Calu3 (cell line): ENCODE measurements around the gene NDUFA6. TPM values are rescaled to one million over a fixed set of nuclear protein-coding genes. Genes with fewer than 3 reads are reported as not detected.

Experiments
- BruUV-seq: library from RNA; stranded (reverse); fragments of 400-500 nt; replicated peaks from 2 replicates; lab custom pipeline; 2021; lab: Mats Ljungman, UMichigan
- CTCF ChIA-PET: fragments of 300-600 bp; sonication (Branson Sonifier 250); formaldehyde crosslinking; loops from one replicate; lab custom pipeline; 2022; ENCODE audit warnings: antibody characterized with exemption; lab: Charles Lee
- DNase-seq: peaks from one replicate; pipeline ENCODE4 v3.0.0; 2022
- H3K27ac Mint-ChIP-seq: one replicate; pipeline ENCODE4 v1.8.0; 2022; ENCODE audit warnings: mixed read lengths; ENCODE audit not compliant: unreplicated experiment
- H3K27me3 Mint-ChIP-seq: one replicate; pipeline ENCODE4 v1.8.0; 2022; ENCODE audit warnings: mixed read lengths; ENCODE audit not compliant: unreplicated experiment
- H3K36me3 Mint-ChIP-seq: one replicate; pipeline ENCODE4 v1.8.0; 2022; ENCODE audit warnings: mild to moderate bottlenecking, moderate library complexity, mixed read lengths; ENCODE audit not compliant: insufficient read depth, unreplicated experiment
- H3K4me1 Mint-ChIP-seq: one replicate; pipeline ENCODE4 v1.8.0; 2022; ENCODE audit warnings: mild to moderate bottlenecking, low read depth, mixed read lengths; ENCODE audit not compliant: unreplicated experiment
- H3K4me3 Mint-ChIP-seq: one replicate; pipeline ENCODE4 v1.8.0; 2022; ENCODE audit warnings: mild to moderate bottlenecking, low read depth, moderate library complexity, mixed read lengths; ENCODE audit not compliant: unreplicated experiment
- H3K9me3 Mint-ChIP-seq: one replicate; pipeline ENCODE4 v1.8.0; 2022; ENCODE audit warnings: low read depth, mixed read lengths; ENCODE audit not compliant: unreplicated experiment
- intact Hi-C: fragments of 100-400 bp; cut with micrococcal nuclease; formaldehyde crosslinking; loops from one replicate; pipeline ENCODE4 v1.10.0; 2022; ENCODE audit not compliant: unreplicated experiment
- total RNA-seq: library from RNA; stranded (reverse); gene quantifications from 2 replicates; pipeline ENCODE4 v1.2.3, GENCODE V29; 2022
- TF ChIP-seq, protein P1 (sequence below): fragments of 200-600 bp; IDR thresholded peaks from one replicate; pipeline ENCODE4 v1.8.0; 2022; ENCODE audit warnings: antibody characterized with exemption; ENCODE audit not compliant: unreplicated experiment

The NDUFA6 gene
- total RNA-seq, 1 experiment from 2014 or later: 61.6 TPM

- no TSS peak for BruUV-seq
- intact Hi-C loops: no loop called here
- H3K27me3 Mint-ChIP-seq: no peaks in the 10 kb centered on the region
- H3K4me3 Mint-ChIP-seq: no peak overlapping the region
- no peaks in the 10 kb centered on the region for H3K4me1 Mint-ChIP-seq
- CTCF ChIA-PET: interaction anchor here (3.1 kb wide), 1 partner anchor 13 kb away, joined by 17 read pairs; the partner anchor contains the start of gene NDUFA6
- DNase-seq: no peak
- no peaks in the 10 kb centered on the region for H3K9me3 Mint-ChIP-seq
- H3K36me3 Mint-ChIP-seq: peaks cover 25% of the 10 kb centered on the region
- TF ChIP-seq, protein P1, sequence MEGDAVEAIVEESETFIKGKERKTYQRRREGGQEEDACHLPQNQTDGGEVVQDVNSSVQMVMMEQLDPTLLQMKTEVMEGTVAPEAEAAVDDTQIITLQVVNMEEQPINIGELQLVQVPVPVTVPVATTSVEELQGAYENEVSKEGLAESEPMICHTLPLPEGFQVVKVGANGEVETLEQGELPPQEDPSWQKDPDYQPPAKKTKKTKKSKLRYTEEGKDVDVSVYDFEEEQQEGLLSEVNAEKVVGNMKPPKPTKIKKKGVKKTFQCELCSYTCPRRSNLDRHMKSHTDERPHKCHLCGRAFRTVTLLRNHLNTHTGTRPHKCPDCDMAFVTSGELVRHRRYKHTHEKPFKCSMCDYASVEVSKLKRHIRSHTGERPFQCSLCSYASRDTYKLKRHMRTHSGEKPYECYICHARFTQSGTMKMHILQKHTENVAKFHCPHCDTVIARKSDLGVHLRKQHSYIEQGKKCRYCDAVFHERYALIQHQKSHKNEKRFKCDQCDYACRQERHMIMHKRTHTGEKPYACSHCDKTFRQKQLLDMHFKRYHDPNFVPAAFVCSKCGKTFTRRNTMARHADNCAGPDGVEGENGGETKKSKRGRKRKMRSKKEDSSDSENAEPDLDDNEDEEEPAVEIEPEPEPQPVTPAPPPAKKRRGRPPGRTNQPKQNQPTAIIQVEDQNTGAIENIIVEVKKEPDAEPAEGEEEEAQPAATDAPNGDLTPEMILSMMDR: no peak
- H3K27ac Mint-ChIP-seq: no peak overlapping the region
These were observed 13.0 kb downstream of the NDUFA6 start for GRCh38 chr22:42077486-42078125.

- no peak for DNase-seq
- Mint-ChIP-seq H3K4me1 (no peaks in the 10 kb centered on the region), H3K4me3 (no peak overlapping the region), H3K36me3 (peaks cover 25% of the 10 kb centered on the region), H3K27ac (no peak overlapping the region), H3K27me3 (no peaks in the 10 kb centered on the region), H3K9me3 (no peaks in the 10 kb centered on the region)
- TF ChIP-seq, protein P1: no peak
- intact Hi-C loops: no loop called here
- CTCF ChIA-PET: no interaction called here
- BruUV-seq: no TSS peak
These were observed 13.6 kb downstream of the NDUFA6 start for GRCh38 chr22:42076764-42077485.

GRCh38 chr22:42074846-42075676 lies 15.5 kb downstream of the NDUFA6 start:
- TF ChIP-seq, protein P1: no peak
- CTCF ChIA-PET: interaction anchor here (0.6 kb wide), 1 partner anchor 20 kb away, joined by 3 read pairs; no protein-coding TSS in a partner anchor
- no peak for DNase-seq
- Mint-ChIP-seq H3K27me3 (no peaks in the 10 kb centered on the region), H3K36me3 (peaks cover 28% of the 10 kb centered on the region), H3K4me1 (no peaks in the 10 kb centered on the region), H3K27ac (no peak overlapping the region), H3K4me3 (peak overlapping the region; percentile 47), H3K9me3 (no peaks in the 10 kb centered on the region)
- intact Hi-C loops: loop anchor here (5.0 kb wide), 2 partner anchors 108 to 128 kb away; partner anchors contain the start of genes CENPM and SEPTIN3
- no TSS peak for BruUV-seq

DNA sequence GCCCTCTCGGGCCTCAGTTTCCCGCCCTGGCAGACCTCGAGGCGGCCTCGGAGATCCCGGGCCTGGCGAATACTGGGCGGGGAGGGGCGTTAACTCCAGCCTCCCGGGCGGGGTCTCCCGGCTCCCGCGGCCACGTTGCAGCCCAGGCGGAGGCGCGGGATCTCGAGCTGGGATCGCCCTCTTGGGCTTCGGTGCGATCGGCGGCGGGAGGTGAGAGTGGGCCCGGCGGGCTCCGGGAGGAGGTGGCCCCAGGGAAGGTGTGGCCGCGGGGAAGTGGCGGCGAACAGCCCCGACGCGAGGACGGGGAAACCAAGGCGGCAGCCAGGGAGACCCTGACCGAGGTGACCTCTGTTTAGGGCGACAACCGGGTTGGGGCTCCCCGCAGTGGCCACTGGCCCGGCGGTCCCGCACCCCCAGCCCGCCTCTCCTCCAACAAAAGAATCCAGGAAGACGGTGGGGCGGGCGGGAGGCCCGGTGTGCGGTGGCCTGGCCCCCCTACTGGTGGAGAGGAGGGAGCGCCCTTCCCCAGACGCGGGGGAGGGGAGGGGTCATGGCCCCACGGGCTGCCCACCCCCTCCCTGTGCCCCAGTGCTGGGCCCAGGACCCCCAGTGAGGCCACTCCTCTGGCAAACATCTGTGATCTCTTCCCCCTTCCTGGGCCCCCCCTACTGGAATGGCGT lies 16.3 kb downstream of the NDUFA6 start, which contains the start of gene PHETA2:
TSS of gene PHETA2 (plus strand) at position 117 of the 680 bp plus-strand sequence. CDS start 3,046 bp downstream, outside the sequence.
- peak; percentile 34 for DNase-seq
- TF ChIP-seq, protein P1: peak; percentile 46
- intact Hi-C loops: loop anchor here (5.0 kb wide), 2 partner anchors 107 to 127 kb away; partner anchors contain the start of genes CENPM and SEPTIN3
- Mint-ChIP-seq H3K4me1 (no peaks in the 10 kb centered on the region), H3K27me3 (no peaks in the 10 kb centered on the region), H3K9me3 (no peaks in the 10 kb centered on the region), H3K27ac (peak within 1 kb of the TSS; percentile 1), H3K36me3 (peaks cover 21% of the 10 kb centered on the region), H3K4me3 (peak within 1 kb of the TSS; percentile 47)
- CTCF ChIA-PET: no interaction called here
- no TSS peak for BruUV-seq
